Measurements from ENCODE around the gene HS6ST1. TPM values are rescaled to one million over a fixed set of nuclear protein-coding genes. Genes with fewer than 3 reads are reported as not detected.

The HS6ST1 gene
- total RNA-seq, 2 donors from 2014 or later: 69.0 to 233 TPM

DNA sequence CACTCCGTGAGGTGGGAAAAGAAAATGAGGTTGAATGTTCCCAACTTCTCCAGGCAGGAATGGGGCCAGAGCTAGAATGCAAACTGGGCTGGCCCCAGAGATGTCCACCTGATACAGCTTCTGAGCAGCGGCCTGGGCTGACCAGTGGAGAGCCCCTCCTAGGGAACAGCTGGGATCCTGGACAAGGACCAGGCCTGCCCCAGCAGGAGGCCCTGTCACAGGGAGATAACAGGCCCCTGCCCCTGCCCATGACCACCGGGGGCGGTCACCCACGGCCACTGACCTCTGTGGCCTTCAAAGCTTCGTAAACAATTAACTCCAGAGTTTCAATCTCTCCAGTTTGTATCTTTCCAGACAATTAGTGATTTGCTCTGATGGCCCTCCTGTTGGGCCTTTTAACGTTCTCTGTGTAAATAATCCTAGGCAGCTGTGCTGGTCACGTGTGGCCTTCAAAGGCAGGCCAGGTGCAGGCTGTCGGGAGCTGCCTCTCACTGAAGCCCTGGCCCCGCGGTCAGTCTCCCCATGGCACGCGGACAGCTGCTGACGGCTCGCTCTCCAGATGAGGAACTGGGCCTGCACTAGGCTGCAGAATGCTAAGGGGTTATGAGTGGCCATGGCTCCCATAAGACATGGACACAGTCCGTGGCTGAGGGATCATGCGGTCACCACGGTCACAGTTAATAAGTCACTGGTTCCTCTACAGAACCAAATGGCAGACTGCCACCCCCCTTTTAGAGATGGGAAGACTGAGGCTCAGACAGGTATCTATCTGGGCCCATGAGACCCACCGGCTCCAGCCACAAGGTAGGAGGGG lies 9.2 kb downstream of the HS6ST1 start:
- no peaks in the 10 kb centered on the region for H3K27me3 ChIP-seq (replicated peaks; ENCODE audit: insufficient read depth)
- peak overlapping the region; percentile 37 to 52 for H3K27ac ChIP-seq
- no peak for DNase-seq (ENCODE audit: low spot score)
- no peaks in the 10 kb centered on the region for H3K9me3 ChIP-seq
- WGBS: 30% methylated on average over 19 of the region's 19 CpGs
- H3K4me3 ChIP-seq: no peak overlapping the region
- H3K36me3 ChIP-seq: no peaks in the 10 kb centered on the region
- H3K4me1 ChIP-seq (replicated peaks): peaks cover 28% of the 10 kb centered on the region
- intact Hi-C loops (cut with DNase I): loop anchor here (10.0 kb wide), 2 partner anchors 75 to 135 kb away; no protein-coding TSS in a partner anchor
- TF ChIP-seq CTCF (IDR thresholded peaks at IDR 0.05): no peak
- peak; percentile 50 for TF ChIP-seq POLR2AphosphoS5 (IDR thresholded peaks at IDR 0.05)

GRCh38 chr2:128308889-128309279 lies 9.8 kb downstream of the HS6ST1 start:
- TF ChIP-seq POLR2A (IDR thresholded peaks at IDR 0.05) (no peak), CTCF (IDR thresholded peaks at IDR 0.05) (no peak), POLR2AphosphoS5 (IDR thresholded peaks at IDR 0.05) (no peak)
- H3K4me1 ChIP-seq (replicated peaks): peaks cover 30% of the 10 kb centered on the region
- intact Hi-C loops (cut with DNase I): loop anchor here (10.0 kb wide), 2 partner anchors 74 to 134 kb away; no protein-coding TSS in a partner anchor
- no peaks in the 10 kb centered on the region for H3K9me3 ChIP-seq
- H3K36me3 ChIP-seq: no peaks in the 10 kb centered on the region
- H3K4me3 ChIP-seq: no peak overlapping the region
- DNase-seq (ENCODE audit: low spot score): no peak
- no peaks in the 10 kb centered on the region for H3K27me3 ChIP-seq (replicated peaks; ENCODE audit: insufficient read depth)
- 52% methylated on average over 2 of the region's 2 CpGs for WGBS
- peak overlapping the region; percentile 37 to 52 for H3K27ac ChIP-seq

GRCh38 chr2:128308284-128308731 lies 10.4 kb downstream of the HS6ST1 start:
- Histone ChIP-seq H3K4me3 (no peak overlapping the region), H3K27ac (peak overlapping the region; percentile 37 to 41), H3K4me1 (replicated peaks) (peaks cover 30% of the 10 kb centered on the region), H3K36me3 (no peaks in the 10 kb centered on the region), H3K27me3 (replicated peaks; ENCODE audit: insufficient read depth) (no peaks in the 10 kb centered on the region), H3K9me3 (no peaks in the 10 kb centered on the region)
- 39% methylated on average over 5 of the region's 5 CpGs for WGBS
- no peak for TF ChIP-seq POLR2A (IDR thresholded peaks at IDR 0.05)
- TF ChIP-seq POLR2AphosphoS5 (IDR thresholded peaks at IDR 0.05): no peak
- TF ChIP-seq CTCF (IDR thresholded peaks at IDR 0.05): no peak
- intact Hi-C loops (cut with DNase I): loop anchor here (10.0 kb wide), 2 partner anchors 74 to 134 kb away; no protein-coding TSS in a partner anchor
- no peak for DNase-seq (ENCODE audit: low spot score)

- TF ChIP-seq CTCF (IDR thresholded peaks at IDR 0.05): no peak
- no peak for TF ChIP-seq POLR2A (IDR thresholded peaks at IDR 0.05)
- TF ChIP-seq POLR2AphosphoS5 (IDR thresholded peaks at IDR 0.05): no peak
- Histone ChIP-seq H3K9me3 (no peaks in the 10 kb centered on the region), H3K36me3 (no peaks in the 10 kb centered on the region), H3K27me3 (replicated peaks; ENCODE audit: insufficient read depth) (no peaks in the 10 kb centered on the region), H3K27ac (peak overlapping the region; percentile 41 to 81), H3K4me1 (replicated peaks) (peaks cover 30% of the 10 kb centered on the region), H3K4me3 (no peak overlapping the region)
- no peak for DNase-seq (ENCODE audit: low spot score)
- WGBS: 61% methylated on average over 12 of the region's 12 CpGs
- intact Hi-C loops (cut with DNase I): loop anchor here (10.0 kb wide), 2 partner anchors 73 to 133 kb away; no protein-coding TSS in a partner anchor
These were observed 11.1 kb downstream of the HS6ST1 start for GRCh38 chr2:128307595-128307994.

Measured in prostate gland (tissue), 2 donors.